Measurements from ENCODE around the gene ATP1A1.

ATP1A1 gene

GRCh38 chr1:116449578-116449977, 76.5 kb downstream of the ATP1A1 start:
- ChIA-PET CTCF (no interaction called here), POLR2A (no interaction called here)
- DNase-seq (ENCODE audit: extremely low spot score), result no peak
- no peak for TF ChIP-seq TARDBP (IDR thresholded peaks at IDR 0.05)
- no peak for TF ChIP-seq NFRKB (IDR thresholded peaks at IDR 0.05)

- DNase-seq (ENCODE audit: extremely low spot score), result no peak
- ChIA-PET POLR2A (no interaction called here), CTCF (no interaction called here)
- TF ChIP-seq CTBP1 (IDR thresholded peaks at IDR 0.05; ENCODE audit: borderline replicate concordance), result no peak
- no peak for TF ChIP-seq ZNF384 (IDR thresholded peaks at IDR 0.05)
- TF ChIP-seq TARDBP (IDR thresholded peaks at IDR 0.05), result no peak
- TF ChIP-seq ELF4 (IDR thresholded peaks at IDR 0.05), result no peak
- no peak for TF ChIP-seq L3MBTL2 (conservative IDR thresholded peaks at IDR 0.05)
- no peak for TF ChIP-seq FOXK2 (IDR thresholded peaks at IDR 0.05)
- no peak for TF ChIP-seq FOXA1 (IDR thresholded peaks at IDR 0.05)
- TF ChIP-seq LEF1 (IDR thresholded peaks at IDR 0.05; ENCODE audit: borderline replicate concordance), result no peak
- TF ChIP-seq SP1 (IDR thresholded peaks at IDR 0.05), result no peak
- TF ChIP-seq SUZ12 (IDR thresholded peaks at IDR 0.05), result no peak
These were observed 78.7 kb downstream of the ATP1A1 start for GRCh38 chr1:116451702-116452101.

- CTCF ChIA-PET, result no interaction called here
- TF ChIP-seq, protein P1, sequence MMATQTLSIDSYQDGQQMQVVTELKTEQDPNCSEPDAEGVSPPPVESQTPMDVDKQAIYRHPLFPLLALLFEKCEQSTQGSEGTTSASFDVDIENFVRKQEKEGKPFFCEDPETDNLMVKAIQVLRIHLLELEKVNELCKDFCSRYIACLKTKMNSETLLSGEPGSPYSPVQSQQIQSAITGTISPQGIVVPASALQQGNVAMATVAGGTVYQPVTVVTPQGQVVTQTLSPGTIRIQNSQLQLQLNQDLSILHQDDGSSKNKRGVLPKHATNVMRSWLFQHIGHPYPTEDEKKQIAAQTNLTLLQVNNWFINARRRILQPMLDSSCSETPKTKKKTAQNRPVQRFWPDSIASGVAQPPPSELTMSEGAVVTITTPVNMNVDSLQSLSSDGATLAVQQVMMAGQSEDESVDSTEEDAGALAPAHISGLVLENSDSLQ (IDR thresholded peaks at IDR 0.05), result no peak
- TF ChIP-seq ARNT (IDR thresholded peaks at IDR 0.05), result no peak
- TF ChIP-seq FOXM1 (IDR thresholded peaks at IDR 0.05; ENCODE audit: borderline replicate concordance), result no peak
- TF ChIP-seq LEF1 (IDR thresholded peaks at IDR 0.05; ENCODE audit: borderline replicate concordance), result no peak
- TF ChIP-seq CTBP1 (IDR thresholded peaks at IDR 0.05; ENCODE audit: borderline replicate concordance), result no peak
- no peak for TF ChIP-seq NFRKB (IDR thresholded peaks at IDR 0.05)
- no peak for TF ChIP-seq ZNF384 (IDR thresholded peaks at IDR 0.05)
- TF ChIP-seq FOXK2 (IDR thresholded peaks at IDR 0.05), result no peak
- no peak for TF ChIP-seq SUZ12 (IDR thresholded peaks at IDR 0.05)
- no peak for TF ChIP-seq HDGF (IDR thresholded peaks at IDR 0.05; ENCODE audit: borderline replicate concordance)
- no peak for TF ChIP-seq FOXA1 (IDR thresholded peaks at IDR 0.05)
- no peak for TF ChIP-seq L3MBTL2 (conservative IDR thresholded peaks at IDR 0.05)
- DNase-seq (ENCODE audit: extremely low spot score), result no peak
- POLR2A ChIA-PET, result no interaction called here
These were observed 80.4 kb downstream of the ATP1A1 start for GRCh38 chr1:116453481-116453880.

DNA sequence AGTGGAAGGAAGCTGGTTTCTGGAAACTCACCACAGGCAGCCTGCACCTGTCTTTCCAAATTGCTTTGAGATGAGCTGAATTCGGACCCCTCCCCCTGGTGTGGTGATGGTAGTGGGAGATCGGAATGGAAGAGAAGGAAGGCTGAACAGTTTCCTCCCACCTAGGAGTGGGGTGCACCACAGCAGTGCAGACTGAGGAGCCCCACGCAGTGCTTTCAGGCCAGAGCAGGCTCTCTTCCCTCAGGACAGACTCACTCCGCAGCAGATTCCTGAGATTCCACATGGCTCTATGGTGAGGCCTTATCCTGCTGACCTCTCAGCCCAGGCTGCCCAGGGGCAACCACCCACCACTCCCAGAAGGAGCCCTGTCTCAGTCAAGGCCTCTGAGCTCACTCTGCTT, 80.9 kb downstream of the ATP1A1 start:
- POLR2A ChIA-PET, result no interaction called here
- CTCF ChIA-PET, result no interaction called here
- no peak for DNase-seq (ENCODE audit: extremely low spot score)
- no peak for TF ChIP-seq FOXK2 (IDR thresholded peaks at IDR 0.05)
- TF ChIP-seq, protein P1 (IDR thresholded peaks at IDR 0.05), result no peak
- no peak for TF ChIP-seq FOXM1 (IDR thresholded peaks at IDR 0.05; ENCODE audit: borderline replicate concordance)
- no peak for TF ChIP-seq NFRKB (IDR thresholded peaks at IDR 0.05)
- TF ChIP-seq ELF4 (IDR thresholded peaks at IDR 0.05), result no peak
- no peak for TF ChIP-seq HDGF (IDR thresholded peaks at IDR 0.05; ENCODE audit: borderline replicate concordance)
- no peak for TF ChIP-seq LEF1 (IDR thresholded peaks at IDR 0.05; ENCODE audit: borderline replicate concordance)
- no peak for TF ChIP-seq L3MBTL2 (conservative IDR thresholded peaks at IDR 0.05)
- no peak for TF ChIP-seq ZNF384 (IDR thresholded peaks at IDR 0.05)
- no peak for TF ChIP-seq BHLHE40 (IDR thresholded peaks at IDR 0.05; ENCODE audit: borderline replicate concordance)
- TF ChIP-seq SUZ12 (IDR thresholded peaks at IDR 0.05), result no peak
- TF ChIP-seq FOXA1 (IDR thresholded peaks at IDR 0.05), result no peak
- TF ChIP-seq ARNT (IDR thresholded peaks at IDR 0.05), result no peak
- no peak for TF ChIP-seq CTBP1 (IDR thresholded peaks at IDR 0.05; ENCODE audit: borderline replicate concordance)
- no peak for TF ChIP-seq SP1 (IDR thresholded peaks at IDR 0.05)
- TF ChIP-seq TARDBP (IDR thresholded peaks at IDR 0.05), result no peak
